ENCODE results near the gene CD300H. TPM values are rescaled to one million over a fixed set of nuclear protein-coding genes. Genes with fewer than 3 reads are reported as not detected.

The CD300H gene
- total RNA-seq, 1 experiment from 2014 or later = not detected

- H3K27ac Mint-ChIP-seq (ENCODE audit: unreplicated experiment) = no peak overlapping the region
- no peaks in the 10 kb centered on the region for H3K4me1 Mint-ChIP-seq (ENCODE audit: low read depth, unreplicated experiment)
- H3K27me3 Mint-ChIP-seq (ENCODE audit: unreplicated experiment) = peaks cover 6% of the 10 kb centered on the region
- intact Hi-C loops (cut with micrococcal nuclease; ENCODE audit: unreplicated experiment) = no loop called here
- H3K9me3 Mint-ChIP-seq (ENCODE audit: low read depth, unreplicated experiment) = no peaks in the 10 kb centered on the region
- no peaks in the 10 kb centered on the region for H3K36me3 Mint-ChIP-seq (ENCODE audit: insufficient read depth, unreplicated experiment)
- no TSS peak for BruUV-seq (replicated peaks)
- H3K4me3 Mint-ChIP-seq (ENCODE audit: low read depth, unreplicated experiment) = no peak overlapping the region
- CTCF ChIA-PET = no interaction called here
- no peak for DNase-seq
- no peak for TF ChIP-seq CTCF (IDR thresholded peaks at IDR 0.05; ENCODE audit: unreplicated experiment)
Observed at GRCh38 chr17:74608511-74608910, 41.2 kb upstream of the CD300H start.

- CTCF ChIA-PET = no interaction called here
- H3K4me3 Mint-ChIP-seq (ENCODE audit: low read depth, unreplicated experiment) = no peak overlapping the region
- no peaks in the 10 kb centered on the region for H3K36me3 Mint-ChIP-seq (ENCODE audit: insufficient read depth, unreplicated experiment)
- DNase-seq = no peak
- no TSS peak for BruUV-seq (replicated peaks)
- intact Hi-C loops (cut with micrococcal nuclease; ENCODE audit: unreplicated experiment) = no loop called here
- no peaks in the 10 kb centered on the region for H3K9me3 Mint-ChIP-seq (ENCODE audit: low read depth, unreplicated experiment)
- peaks cover 19% of the 10 kb centered on the region for H3K27me3 Mint-ChIP-seq (ENCODE audit: unreplicated experiment)
- H3K27ac Mint-ChIP-seq (ENCODE audit: unreplicated experiment) = no peak overlapping the region
- no peak for TF ChIP-seq CTCF (IDR thresholded peaks at IDR 0.05; ENCODE audit: unreplicated experiment)
- no peaks in the 10 kb centered on the region for H3K4me1 Mint-ChIP-seq (ENCODE audit: low read depth, unreplicated experiment)
Observed at GRCh38 chr17:74607221-74607620, 39.9 kb upstream of the CD300H start.

- CTCF ChIA-PET = no interaction called here
- H3K9me3 Mint-ChIP-seq (ENCODE audit: low read depth, unreplicated experiment) = no peaks in the 10 kb centered on the region
Observed at GRCh38 chr17:74606050-74606449, 38.7 kb upstream of the CD300H start.

GRCh38 chr17:74605361-74605760 is 38.1 kb upstream of the CD300H start:
- Mint-ChIP-seq H3K27ac (ENCODE audit: unreplicated experiment) (no peak overlapping the region), H3K4me1 (ENCODE audit: low read depth, unreplicated experiment) (no peaks in the 10 kb centered on the region), H3K9me3 (ENCODE audit: low read depth, unreplicated experiment) (no peaks in the 10 kb centered on the region), H3K4me3 (ENCODE audit: low read depth, unreplicated experiment) (no peak overlapping the region), H3K27me3 (ENCODE audit: unreplicated experiment) (peaks cover 37% of the 10 kb centered on the region), H3K36me3 (ENCODE audit: insufficient read depth, unreplicated experiment) (no peaks in the 10 kb centered on the region)
- CTCF ChIA-PET = no interaction called here
- DNase-seq = no peak
- intact Hi-C loops (cut with micrococcal nuclease; ENCODE audit: unreplicated experiment) = no loop called here
- no peak for TF ChIP-seq CTCF (IDR thresholded peaks at IDR 0.05; ENCODE audit: unreplicated experiment)
- BruUV-seq (replicated peaks) = no TSS peak

More at GRCh38 chr17:74606050-74606449, 38.7 kb upstream of the CD300H start:
- no peak for DNase-seq
- peaks cover 30% of the 10 kb centered on the region for H3K27me3 Mint-ChIP-seq (ENCODE audit: unreplicated experiment)
- no peak for TF ChIP-seq CTCF (IDR thresholded peaks at IDR 0.05; ENCODE audit: unreplicated experiment)
- no peaks in the 10 kb centered on the region for H3K36me3 Mint-ChIP-seq (ENCODE audit: insufficient read depth, unreplicated experiment)
- no peak overlapping the region for H3K27ac Mint-ChIP-seq (ENCODE audit: unreplicated experiment)
- no TSS peak for BruUV-seq (replicated peaks)
- no peaks in the 10 kb centered on the region for H3K4me1 Mint-ChIP-seq (ENCODE audit: low read depth, unreplicated experiment)
- no peak overlapping the region for H3K4me3 Mint-ChIP-seq (ENCODE audit: low read depth, unreplicated experiment)
- intact Hi-C loops (cut with micrococcal nuclease; ENCODE audit: unreplicated experiment) = no loop called here
